GM13976 (cell line): ENCODE results near the gene PILRB.

Experiments
- DNase-seq: peaks from one replicate; pipeline ENCODE4 v3.0.0; 2012; ENCODE audit warnings: low spot score
- in situ Hi-C: fragments of 300-500 bp; cut with MboI; formaldehyde crosslinking; loops from one replicate; pipeline ENCODE4 v1.12.0; 2022; ENCODE audit warnings: low sequenced_read_pairs, mixed read lengths, inconsistent platforms; ENCODE audit not compliant: unreplicated experiment
- TF ChIP-seq, protein P1 (sequence below): IDR thresholded peaks from 2 replicates; pipeline ENCODE4 v1.5.1; 2012; ENCODE audit warnings: borderline replicate concordance, mild to moderate bottlenecking; ENCODE audit not compliant: insufficient read depth; ENCODE audit errors: extremely low read depth, missing control alignments, control extremely low read depth

The PILRB gene

DNA sequence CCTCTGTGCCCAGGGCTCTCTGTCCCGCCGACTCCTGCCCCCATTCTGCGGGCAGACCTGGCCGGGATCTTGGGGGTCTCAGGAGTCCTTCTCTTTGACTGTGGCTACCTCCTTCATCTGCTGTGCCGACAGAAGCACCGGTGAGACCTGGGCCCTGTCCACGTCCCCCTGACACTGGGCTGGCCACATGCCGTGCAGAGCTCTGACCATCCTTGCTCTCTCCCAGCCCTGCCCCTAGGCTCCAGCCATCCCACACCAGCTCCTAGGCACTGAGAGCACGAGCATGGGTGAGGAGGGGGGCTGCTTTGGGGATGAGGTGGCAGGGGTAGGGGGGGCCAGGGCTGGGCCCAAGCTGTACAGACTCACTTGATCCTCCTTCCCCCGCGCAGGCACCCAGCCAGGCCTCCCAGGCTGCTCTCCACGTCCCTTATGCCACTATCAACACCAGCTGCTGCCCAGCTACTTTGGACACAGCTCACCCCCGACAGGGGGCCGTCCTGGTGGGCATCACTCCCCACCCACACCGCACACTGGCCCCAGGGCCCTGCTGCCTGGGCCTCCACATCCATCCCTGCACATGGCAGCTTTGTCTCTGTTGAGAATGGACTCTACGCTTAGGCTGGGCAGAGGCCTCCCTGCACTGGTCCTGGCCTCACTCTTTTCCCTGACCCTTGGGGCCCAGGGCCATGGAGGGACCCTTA is 4.8 kb upstream of the PILRB start:
- in situ Hi-C loops = no loop called here
- TF ChIP-seq, protein P1, sequence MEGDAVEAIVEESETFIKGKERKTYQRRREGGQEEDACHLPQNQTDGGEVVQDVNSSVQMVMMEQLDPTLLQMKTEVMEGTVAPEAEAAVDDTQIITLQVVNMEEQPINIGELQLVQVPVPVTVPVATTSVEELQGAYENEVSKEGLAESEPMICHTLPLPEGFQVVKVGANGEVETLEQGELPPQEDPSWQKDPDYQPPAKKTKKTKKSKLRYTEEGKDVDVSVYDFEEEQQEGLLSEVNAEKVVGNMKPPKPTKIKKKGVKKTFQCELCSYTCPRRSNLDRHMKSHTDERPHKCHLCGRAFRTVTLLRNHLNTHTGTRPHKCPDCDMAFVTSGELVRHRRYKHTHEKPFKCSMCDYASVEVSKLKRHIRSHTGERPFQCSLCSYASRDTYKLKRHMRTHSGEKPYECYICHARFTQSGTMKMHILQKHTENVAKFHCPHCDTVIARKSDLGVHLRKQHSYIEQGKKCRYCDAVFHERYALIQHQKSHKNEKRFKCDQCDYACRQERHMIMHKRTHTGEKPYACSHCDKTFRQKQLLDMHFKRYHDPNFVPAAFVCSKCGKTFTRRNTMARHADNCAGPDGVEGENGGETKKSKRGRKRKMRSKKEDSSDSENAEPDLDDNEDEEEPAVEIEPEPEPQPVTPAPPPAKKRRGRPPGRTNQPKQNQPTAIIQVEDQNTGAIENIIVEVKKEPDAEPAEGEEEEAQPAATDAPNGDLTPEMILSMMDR = no peak
- DNase-seq = no peak

- in situ Hi-C loops = no loop called here
- DNase-seq = no peak
- TF ChIP-seq, protein P1 = no peak
Measured at GRCh38 chr7:100353685-100354330, 4.1 kb upstream of the PILRB start.

DNA sequence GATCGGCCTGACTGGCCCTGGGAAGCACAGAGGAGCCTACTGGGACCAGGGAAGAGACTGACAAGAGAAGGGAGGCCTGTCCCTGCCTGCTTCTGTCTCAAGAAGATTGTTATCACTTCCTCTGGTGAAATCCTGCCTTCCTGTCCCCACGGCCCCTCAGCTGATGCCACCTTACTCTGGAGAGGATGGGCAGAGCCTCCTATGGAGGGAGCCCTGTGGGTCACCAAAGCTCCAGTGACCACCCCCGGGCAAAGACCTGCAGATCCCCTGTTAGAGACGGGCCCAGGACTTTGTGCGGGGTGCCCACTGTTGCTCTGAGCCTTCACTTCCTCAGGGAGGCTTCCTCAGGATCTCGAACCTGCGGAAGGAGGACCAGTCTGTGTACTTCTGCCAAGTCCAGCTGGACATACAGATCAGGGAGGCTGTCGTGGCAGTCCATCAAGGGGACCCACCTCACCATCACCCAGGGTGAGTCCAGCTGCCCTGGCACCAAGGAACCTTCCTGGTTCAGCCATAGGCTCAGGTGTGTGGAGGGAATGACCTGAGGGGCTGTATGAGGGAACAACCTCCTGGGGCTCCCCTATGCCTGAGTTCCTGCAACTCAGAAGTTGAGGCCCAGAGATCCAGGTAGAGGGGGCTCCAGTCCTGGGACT is 1.4 kb upstream of the PILRB start:
- no peak for DNase-seq
- TF ChIP-seq, protein P1 = no peak
- in situ Hi-C loops = no loop called here

- in situ Hi-C loops = no loop called here
- no peak for DNase-seq
- TF ChIP-seq, protein P1 = no peak
Measured at GRCh38 chr7:100357131-100357561, 771 bp upstream of the PILRB start.

GRCh38 chr7:100358857-100359212 is 918 bp downstream of the PILRB start:
- no peak for DNase-seq
- in situ Hi-C loops = no loop called here
- TF ChIP-seq, protein P1 = no peak

- DNase-seq = no peak
- in situ Hi-C loops = no loop called here
- TF ChIP-seq, protein P1 = no peak
Measured at GRCh38 chr7:100360135-100360854, 2.4 kb downstream of the PILRB start.
